IPS-NIHi11 (cell line): ENCODE results near the gene DACH2.
A peak's percentile ranks its signal among the peaks of the same experiment; 100 is the strongest.

Experiments
- DNase-seq: peaks from one replicate; pipeline ENCODE4 v3.0.0; 2012; ENCODE audit warnings: mixed read lengths, low spot score

The DACH2 gene

GRCh38 chrX:86806786-86807185, 658.5 kb downstream of the DACH2 start:
- DNase-seq: peak; percentile 21

DNA sequence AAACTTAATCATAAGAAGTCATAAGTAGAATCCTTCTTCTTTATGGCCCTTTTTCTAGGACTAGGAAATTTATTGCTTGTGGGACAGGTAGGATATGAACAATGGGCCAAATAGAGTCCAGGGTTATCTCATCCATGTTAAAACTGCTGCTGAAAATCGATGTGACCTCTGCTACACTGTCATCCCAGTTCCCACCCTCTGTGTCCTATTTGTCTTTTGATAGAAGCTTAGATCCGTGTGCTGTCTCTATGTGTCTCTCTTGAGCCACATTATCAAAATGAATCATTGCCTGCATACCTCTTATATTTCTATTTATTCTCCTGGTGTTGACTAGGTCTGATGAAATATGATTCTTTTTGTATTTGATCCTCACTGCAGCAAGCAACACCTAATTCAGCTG, 661.4 kb downstream of the DACH2 start:
- DNase-seq: no peak

- no peak for DNase-seq
Observed at GRCh38 chrX:86829786-86830185, 681.5 kb downstream of the DACH2 start.

- DNase-seq: no peak
Observed at GRCh38 chrX:86830685-86831084, 682.4 kb downstream of the DACH2 start.

GRCh38 chrX:86845101-86845500, 696.9 kb downstream of the DACH2 start:
- DNase-seq: no peak
